ENCODE results near the gene CAPN3.
"Not testable (repeated sequence)": the region's sequence is repeated elsewhere in the genome, so short reads cannot be mapped to it uniquely, and the experiment has no call there.

DNA sequence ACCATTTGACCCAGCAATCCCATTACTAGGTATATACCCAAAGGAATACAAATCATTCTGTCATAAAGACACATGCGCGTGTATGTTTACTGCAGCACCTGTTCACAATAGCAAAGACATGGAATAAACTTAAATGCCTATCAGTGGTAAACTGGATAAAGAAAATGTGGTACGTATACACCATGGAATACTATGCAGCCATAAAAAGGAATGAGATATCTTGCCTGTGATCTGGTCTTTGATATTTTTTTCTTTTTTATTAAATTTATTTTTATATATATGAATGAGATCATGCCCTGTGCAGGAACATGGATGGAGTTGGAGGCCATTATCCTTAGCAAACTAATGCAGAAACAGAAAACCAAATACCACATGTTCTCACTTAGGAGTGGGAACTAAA lies 22.2 kb upstream of the CAPN3 start:
- TF ChIP-seq, protein P1, sequence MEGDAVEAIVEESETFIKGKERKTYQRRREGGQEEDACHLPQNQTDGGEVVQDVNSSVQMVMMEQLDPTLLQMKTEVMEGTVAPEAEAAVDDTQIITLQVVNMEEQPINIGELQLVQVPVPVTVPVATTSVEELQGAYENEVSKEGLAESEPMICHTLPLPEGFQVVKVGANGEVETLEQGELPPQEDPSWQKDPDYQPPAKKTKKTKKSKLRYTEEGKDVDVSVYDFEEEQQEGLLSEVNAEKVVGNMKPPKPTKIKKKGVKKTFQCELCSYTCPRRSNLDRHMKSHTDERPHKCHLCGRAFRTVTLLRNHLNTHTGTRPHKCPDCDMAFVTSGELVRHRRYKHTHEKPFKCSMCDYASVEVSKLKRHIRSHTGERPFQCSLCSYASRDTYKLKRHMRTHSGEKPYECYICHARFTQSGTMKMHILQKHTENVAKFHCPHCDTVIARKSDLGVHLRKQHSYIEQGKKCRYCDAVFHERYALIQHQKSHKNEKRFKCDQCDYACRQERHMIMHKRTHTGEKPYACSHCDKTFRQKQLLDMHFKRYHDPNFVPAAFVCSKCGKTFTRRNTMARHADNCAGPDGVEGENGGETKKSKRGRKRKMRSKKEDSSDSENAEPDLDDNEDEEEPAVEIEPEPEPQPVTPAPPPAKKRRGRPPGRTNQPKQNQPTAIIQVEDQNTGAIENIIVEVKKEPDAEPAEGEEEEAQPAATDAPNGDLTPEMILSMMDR (conservative IDR thresholded peaks at IDR 0.05; ENCODE audit: low read depth in 2 of 2) = not testable (repeated sequence)
- not testable (repeated sequence) for TF ChIP-seq EZH2phosphoT487 (IDR thresholded peaks at IDR 0.05; ENCODE audit: unreplicated experiment); POLR2AphosphoS5 (IDR thresholded peaks at IDR 0.05; ENCODE audit: low read depth); EZH2 (IDR thresholded peaks at IDR 0.05; ENCODE audit: low read depth, unreplicated experiment); ZNF331 (CRISPR knock-in tag; IDR thresholded peaks at IDR 0.05; ENCODE audit: low read depth); JUNB (IDR thresholded peaks at IDR 0.05; ENCODE audit: unreplicated experiment)
- TF ChIP-seq, protein P2, sequence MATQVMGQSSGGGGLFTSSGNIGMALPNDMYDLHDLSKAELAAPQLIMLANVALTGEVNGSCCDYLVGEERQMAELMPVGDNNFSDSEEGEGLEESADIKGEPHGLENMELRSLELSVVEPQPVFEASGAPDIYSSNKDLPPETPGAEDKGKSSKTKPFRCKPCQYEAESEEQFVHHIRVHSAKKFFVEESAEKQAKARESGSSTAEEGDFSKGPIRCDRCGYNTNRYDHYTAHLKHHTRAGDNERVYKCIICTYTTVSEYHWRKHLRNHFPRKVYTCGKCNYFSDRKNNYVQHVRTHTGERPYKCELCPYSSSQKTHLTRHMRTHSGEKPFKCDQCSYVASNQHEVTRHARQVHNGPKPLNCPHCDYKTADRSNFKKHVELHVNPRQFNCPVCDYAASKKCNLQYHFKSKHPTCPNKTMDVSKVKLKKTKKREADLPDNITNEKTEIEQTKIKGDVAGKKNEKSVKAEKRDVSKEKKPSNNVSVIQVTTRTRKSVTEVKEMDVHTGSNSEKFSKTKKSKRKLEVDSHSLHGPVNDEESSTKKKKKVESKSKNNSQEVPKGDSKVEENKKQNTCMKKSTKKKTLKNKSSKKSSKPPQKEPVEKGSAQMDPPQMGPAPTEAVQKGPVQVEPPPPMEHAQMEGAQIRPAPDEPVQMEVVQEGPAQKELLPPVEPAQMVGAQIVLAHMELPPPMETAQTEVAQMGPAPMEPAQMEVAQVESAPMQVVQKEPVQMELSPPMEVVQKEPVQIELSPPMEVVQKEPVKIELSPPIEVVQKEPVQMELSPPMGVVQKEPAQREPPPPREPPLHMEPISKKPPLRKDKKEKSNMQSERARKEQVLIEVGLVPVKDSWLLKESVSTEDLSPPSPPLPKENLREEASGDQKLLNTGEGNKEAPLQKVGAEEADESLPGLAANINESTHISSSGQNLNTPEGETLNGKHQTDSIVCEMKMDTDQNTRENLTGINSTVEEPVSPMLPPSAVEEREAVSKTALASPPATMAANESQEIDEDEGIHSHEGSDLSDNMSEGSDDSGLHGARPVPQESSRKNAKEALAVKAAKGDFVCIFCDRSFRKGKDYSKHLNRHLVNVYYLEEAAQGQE (IDR thresholded peaks at IDR 0.05; ENCODE audit: unreplicated experiment) = not testable (repeated sequence)

All from GM23338 (cell line).